H9 (cell line): ENCODE results near the gene GPHN. TPM values are rescaled to one million over a fixed set of nuclear protein-coding genes. Genes with fewer than 3 reads are reported as not detected.

Experiments
- DNase-seq: peaks from one replicate; pipeline ENCODE4 v3.0.0-alpha.2; 2017
- H2AFZ ChIP-seq: one replicate; pipeline ENCODE4 v1.6.1; 2013; ENCODE audit warnings: mild to moderate bottlenecking, low read length, control low read depth, moderate library complexity
- H2AK5ac ChIP-seq: 2 replicates; pipeline ENCODE4 v1.6.1; 2013; ENCODE audit warnings: low read length, control low read depth, mixed read lengths; ENCODE audit not compliant: insufficient read length
- H2BK120ac ChIP-seq: one replicate; pipeline ENCODE4 v1.6.1; 2013; ENCODE audit warnings: low read depth, mild to moderate bottlenecking, low read length, control low read depth, inconsistent platforms; ENCODE audit not compliant: poor library complexity, severe bottlenecking
- H2BK12ac ChIP-seq: 2 replicates; pipeline ENCODE4 v1.6.1; 2013; ENCODE audit warnings: low read length, control low read depth, mixed read lengths, low read depth; ENCODE audit not compliant: insufficient read length
- H2BK15ac ChIP-seq: 2 replicates; pipeline ENCODE4 v1.6.1; 2013; ENCODE audit warnings: low read depth, low read length, control low read depth
- H2BK20ac ChIP-seq: one replicate; pipeline ENCODE4 v1.6.1; 2013; ENCODE audit warnings: low read depth, mild to moderate bottlenecking, low read length, control low read depth, inconsistent platforms; ENCODE audit not compliant: poor library complexity, severe bottlenecking
- H2BK5ac ChIP-seq: 2 replicates; pipeline ENCODE4 v1.6.1; 2013; ENCODE audit warnings: low read length, control low read depth, mixed read lengths; ENCODE audit not compliant: insufficient read length
- H3K14ac ChIP-seq: 2 replicates; pipeline ENCODE4 v1.6.1; 2013; ENCODE audit warnings: low read length, control low read depth; ENCODE audit not compliant: insufficient read depth
- H3K18ac ChIP-seq: 2 replicates; pipeline ENCODE4 v1.6.1; 2013; ENCODE audit warnings: low read depth, mild to moderate bottlenecking, mixed read lengths, low read length, control low read depth; ENCODE audit not compliant: insufficient read length
- H3K23ac ChIP-seq: 2 replicates; pipeline ENCODE4 v1.6.1; 2013; ENCODE audit warnings: low read length, control low read depth, mixed read lengths, low read depth; ENCODE audit not compliant: insufficient read length
- H3K23me2 ChIP-seq: 2 replicates; pipeline ENCODE4 v1.6.1; 2013; ENCODE audit warnings: low read depth, mild to moderate bottlenecking, mixed read lengths, low read length, control low read depth; ENCODE audit not compliant: insufficient read length, poor library complexity, severe bottlenecking
- H3K27ac ChIP-seq: 2 replicates; pipeline ENCODE4 v1.5.1; 2013; ENCODE audit warnings: low read length, control low read depth, mixed read lengths, low read depth; ENCODE audit not compliant: insufficient read length
- H3K27me3 ChIP-seq: 2 replicates; pipeline ENCODE4 v1.6.1; 2013; ENCODE audit warnings: low read length, control low read depth, inconsistent platforms; ENCODE audit not compliant: insufficient read depth
- H3K4ac ChIP-seq: 2 replicates; pipeline ENCODE4 v1.6.1; 2013; ENCODE audit warnings: low read depth, mild to moderate bottlenecking, control low read depth, inconsistent platforms, low read length, moderate library complexity
- H3K4me1 ChIP-seq: 2 replicates; pipeline ENCODE4 v1.6.1; 2013; ENCODE audit warnings: low read length, control low read depth, inconsistent platforms; ENCODE audit not compliant: insufficient read depth
- H3K4me2 ChIP-seq: 2 replicates; pipeline ENCODE4 v1.6.1; 2013; ENCODE audit warnings: low read length, control low read depth, mixed read lengths; ENCODE audit not compliant: insufficient read length, insufficient read depth
- H3K56ac ChIP-seq: 2 replicates; pipeline ENCODE4 v1.6.1; 2013; ENCODE audit warnings: low read depth, mild to moderate bottlenecking, mixed read lengths, low read length, control low read depth; ENCODE audit not compliant: insufficient read length
- H3K79me1 ChIP-seq: 2 replicates; pipeline ENCODE4 v1.6.1; 2013; ENCODE audit warnings: low read depth, mild to moderate bottlenecking, moderate library complexity, low read length, control low read depth, inconsistent platforms; ENCODE audit not compliant: insufficient read depth, poor library complexity, severe bottlenecking
- H3K79me2 ChIP-seq: 2 replicates; pipeline ENCODE4 v1.6.1; 2013; ENCODE audit warnings: low read length, control low read depth, inconsistent platforms; ENCODE audit not compliant: insufficient read depth
- H3K9ac ChIP-seq: 2 replicates; pipeline ENCODE4 v1.6.1; 2013; ENCODE audit warnings: low read length, control low read depth, mixed read lengths; ENCODE audit not compliant: insufficient read length; ENCODE audit errors: extremely low read depth
- H3K9me3 ChIP-seq: one replicate; pipeline ENCODE4 v1.6.1; 2013; ENCODE audit warnings: low read depth, low read length, inconsistent platforms; ENCODE audit not compliant: control insufficient read depth
- H3T11ph ChIP-seq: one replicate; pipeline ENCODE4 v1.6.1; 2013; ENCODE audit warnings: mild to moderate bottlenecking, low read length, control low read depth, inconsistent platforms
- H4K20me1 ChIP-seq: one replicate; pipeline ENCODE4 v1.6.1; 2013; ENCODE audit not compliant: control insufficient read depth, insufficient read length, insufficient read depth
- H4K5ac ChIP-seq: 2 replicates; pipeline ENCODE4 v1.6.1; 2013; ENCODE audit warnings: low read depth, mild to moderate bottlenecking, mixed read lengths, low read length, control low read depth; ENCODE audit not compliant: insufficient read length
- H4K8ac ChIP-seq: replicated peaks from 2 replicates; pipeline ENCODE4 v1.6.1; 2013; ENCODE audit warnings: low read length, control low read depth, mixed read lengths, low read depth; ENCODE audit not compliant: insufficient read length
- H4K91ac ChIP-seq: 2 replicates; pipeline ENCODE4 v1.6.1; 2013; ENCODE audit warnings: low read depth, mild to moderate bottlenecking, moderate library complexity, mixed read lengths, low read length, control low read depth; ENCODE audit not compliant: insufficient read length
- H3K27ac Mint-ChIP-seq, 3 experiments: 2 replicates in 2 of 3; 3 replicates in 1 of 3; pipeline ENCODE4 v1.8.0; 2020 to 2021; ENCODE audit warnings: mixed read lengths in 3 of 3, mild to moderate bottlenecking in 1 of 3, moderate library complexity in 1 of 3
- H3K27me3 Mint-ChIP-seq: 2 replicates; pipeline ENCODE4 v1.8.0; 2021; ENCODE audit warnings: low read depth, mild to moderate bottlenecking, moderate library complexity, mixed read lengths
- H3K36me3 Mint-ChIP-seq, 3 experiments: 2 replicates in 2 of 3; 3 replicates in 1 of 3; pipeline ENCODE4 v1.8.0; 2020 to 2021; ENCODE audit warnings: low read depth in 3 of 3, mixed read lengths in 3 of 3; ENCODE audit not compliant: insufficient read depth in 1 of 3
- H3K4me1 Mint-ChIP-seq, 2 experiments: 2 replicates each; pipeline ENCODE4 v1.8.0; 2020; ENCODE audit warnings: mixed read lengths in 2 of 2
- H3K4me3 Mint-ChIP-seq, 2 experiments: 2 replicates in 1 of 2; 3 replicates in 1 of 2; pipeline ENCODE4 v1.8.0; 2020 to 2021; ENCODE audit warnings: mild to moderate bottlenecking in 2 of 2, mixed read lengths in 2 of 2, moderate library complexity in 1 of 2
- H3K9me3 Mint-ChIP-seq, 2 experiments: 2 replicates in 1 of 2; 3 replicates in 1 of 2; pipeline ENCODE4 v1.8.0; 2020; ENCODE audit warnings: mild to moderate bottlenecking in 2 of 2, mixed read lengths in 2 of 2, moderate library complexity in 1 of 2
- CTCF ChIP-seq: fragments of 200-600 bp; sonication (generic); conservative IDR thresholded peaks from 3 replicates; pipeline ENCODE4 v1.8.0; 2021; ENCODE audit warnings: antibody characterized with exemption, mild to moderate bottlenecking
- WGBS: extraction: QIAGEN DNeasy Blood & Tissue Kit; methylation state at CpG from one replicate; pipeline ENCODE4 v1.1.7; 2013; ENCODE audit warnings: missing lambda C conversion rate, low lambda C conversion rate, mixed read lengths; ENCODE audit not compliant: insufficient read length; ENCODE audit errors: extremely low coverage; 5-methylcytosine and 5-hydroxymethylcytosine counted together
- total RNA-seq: library from RNA; stranded (reverse); gene quantifications from 2 replicates; pipeline ENCODE4 v1.2.1, GENCODE V29; 2021

Gene GPHN
- total RNA-seq, 1 experiment from 2014 or later = 16.1 TPM

GRCh38 chr14:66696326-66696725 is 188.4 kb downstream of the GPHN start:
- Mint-ChIP-seq H3K9me3 (peaks cover 0 to 2% of the 10 kb centered on the region in 2 experiments; a peak in 3 of 5 replicates), H3K36me3 (peaks cover 2 to 3% (median 3%) of the 10 kb centered on the region in 3 experiments; a peak in 5 of 7 replicates), H3K4me3 (no peak overlapping the region), H3K27ac (no peak overlapping the region), H3K4me1 (no peaks in the 10 kb centered on the region; a peak in 1 of 4 replicates), H3K27me3 (no peaks in the 10 kb centered on the region)
- Histone ChIP-seq H2BK20ac (no peak overlapping the region), H3K9me3 (no peaks in the 10 kb centered on the region), H3K79me2 (no peaks in the 10 kb centered on the region), H4K20me1 (no peaks in the 10 kb centered on the region), H3K4me1 (no peaks in the 10 kb centered on the region), H3K27me3 (no peaks in the 10 kb centered on the region), H3K14ac (no peak overlapping the region), H3K27ac (no peak overlapping the region), H2BK120ac (no peak overlapping the region), H4K91ac (no peak overlapping the region), H3K4ac (no peak overlapping the region), H2BK15ac (no peak overlapping the region), H3K18ac (no peak overlapping the region), H4K5ac (no peak overlapping the region), H3K4me2 (no peak overlapping the region), H3K9ac (no peak overlapping the region), H3K79me1 (no peaks in the 10 kb centered on the region), H3K56ac (no peak overlapping the region), H2BK12ac (no peak overlapping the region), H3K23me2 (no peaks in the 10 kb centered on the region), H4K8ac (no peak overlapping the region), H2AFZ (no peak overlapping the region), H3T11ph (no peak overlapping the region), H2BK5ac (no peak overlapping the region), H2AK5ac (no peak overlapping the region), H3K23ac (no peak overlapping the region)
- no peak for DNase-seq
- WGBS = no CpG with 5 or more reads among the region's 2 CpGs
- TF ChIP-seq CTCF = no peak
